Tibial nerve (tissue), 4 donors: Measurements from ENCODE around the gene KIAA0319L.

Experiments
- EP300 ChIP-seq, 2 donors: sonication (generic); formaldehyde crosslinking; IDR thresholded peaks; one replicate each; pipeline ENCODE4 v1.6.1; 2017; ENCODE audit warnings: antibody characterized with exemption in 2 of 2, mild to moderate bottlenecking in 1 of 2
- TF ChIP-seq, protein P1 (sequence below), 5 experiments: fragments of 200-600 bp in 3 of 5; fragments of 450-650 bp in 2 of 5; sonication (generic) in 3 of 5; IDR thresholded peaks; one replicate each; pipeline ENCODE4 v1.5.1; 2016 to 2019; ENCODE audit warnings: antibody characterized with exemption in 5 of 5, mild to moderate bottlenecking in 3 of 5, moderate library complexity in 2 of 5

DNA sequence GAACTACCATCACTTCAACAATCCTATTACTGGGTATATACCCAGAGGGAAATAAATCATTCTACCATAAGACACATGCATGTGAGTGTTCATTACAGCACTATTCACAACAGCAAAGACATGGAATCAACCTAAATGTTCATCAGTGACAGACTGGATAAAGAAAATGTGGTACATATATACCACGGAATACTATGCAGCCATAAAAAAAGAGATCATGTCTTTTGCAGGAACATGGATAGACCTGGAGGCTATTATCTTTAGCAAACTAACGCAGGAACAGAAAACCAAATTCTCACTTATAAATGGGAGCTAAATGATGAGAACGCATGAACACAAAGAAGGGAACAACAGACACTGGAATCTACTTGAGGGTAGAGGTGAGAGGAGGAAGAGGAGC, 39.0 kb downstream of the KIAA0319L start:
- TF ChIP-seq EP300 (IDR thresholded peaks at IDR 0.05), result no peak
- TF ChIP-seq, protein P1, sequence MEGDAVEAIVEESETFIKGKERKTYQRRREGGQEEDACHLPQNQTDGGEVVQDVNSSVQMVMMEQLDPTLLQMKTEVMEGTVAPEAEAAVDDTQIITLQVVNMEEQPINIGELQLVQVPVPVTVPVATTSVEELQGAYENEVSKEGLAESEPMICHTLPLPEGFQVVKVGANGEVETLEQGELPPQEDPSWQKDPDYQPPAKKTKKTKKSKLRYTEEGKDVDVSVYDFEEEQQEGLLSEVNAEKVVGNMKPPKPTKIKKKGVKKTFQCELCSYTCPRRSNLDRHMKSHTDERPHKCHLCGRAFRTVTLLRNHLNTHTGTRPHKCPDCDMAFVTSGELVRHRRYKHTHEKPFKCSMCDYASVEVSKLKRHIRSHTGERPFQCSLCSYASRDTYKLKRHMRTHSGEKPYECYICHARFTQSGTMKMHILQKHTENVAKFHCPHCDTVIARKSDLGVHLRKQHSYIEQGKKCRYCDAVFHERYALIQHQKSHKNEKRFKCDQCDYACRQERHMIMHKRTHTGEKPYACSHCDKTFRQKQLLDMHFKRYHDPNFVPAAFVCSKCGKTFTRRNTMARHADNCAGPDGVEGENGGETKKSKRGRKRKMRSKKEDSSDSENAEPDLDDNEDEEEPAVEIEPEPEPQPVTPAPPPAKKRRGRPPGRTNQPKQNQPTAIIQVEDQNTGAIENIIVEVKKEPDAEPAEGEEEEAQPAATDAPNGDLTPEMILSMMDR (IDR thresholded peaks at IDR 0.05), result no peak
